HEK293T (cell line): ENCODE measurements around the gene CDH1.

ENCODE experiments used
- CTBP1 ChIP-seq: fragments of 450-650 bp; IDR thresholded peaks from 2 replicates; pipeline ENCODE4 v1.6.1; 2016; ENCODE audit warnings: borderline replicate concordance
- SP1 ChIP-seq: fragments of 450-650 bp; IDR thresholded peaks from 2 replicates; pipeline ENCODE4 v1.6.1; 2017
- TARDBP ChIP-seq: fragments of 450-650 bp; IDR thresholded peaks from 2 replicates; pipeline ENCODE4 v1.6.1; 2016
- ZNF384 ChIP-seq: fragments of 450-650 bp; IDR thresholded peaks from 2 replicates; pipeline ENCODE4 v1.6.1; 2016
- TF ChIP-seq, protein P1 (sequence below): fragments of 450-650 bp; IDR thresholded peaks from 2 replicates; pipeline ENCODE4 v1.6.1; 2016

DNA sequence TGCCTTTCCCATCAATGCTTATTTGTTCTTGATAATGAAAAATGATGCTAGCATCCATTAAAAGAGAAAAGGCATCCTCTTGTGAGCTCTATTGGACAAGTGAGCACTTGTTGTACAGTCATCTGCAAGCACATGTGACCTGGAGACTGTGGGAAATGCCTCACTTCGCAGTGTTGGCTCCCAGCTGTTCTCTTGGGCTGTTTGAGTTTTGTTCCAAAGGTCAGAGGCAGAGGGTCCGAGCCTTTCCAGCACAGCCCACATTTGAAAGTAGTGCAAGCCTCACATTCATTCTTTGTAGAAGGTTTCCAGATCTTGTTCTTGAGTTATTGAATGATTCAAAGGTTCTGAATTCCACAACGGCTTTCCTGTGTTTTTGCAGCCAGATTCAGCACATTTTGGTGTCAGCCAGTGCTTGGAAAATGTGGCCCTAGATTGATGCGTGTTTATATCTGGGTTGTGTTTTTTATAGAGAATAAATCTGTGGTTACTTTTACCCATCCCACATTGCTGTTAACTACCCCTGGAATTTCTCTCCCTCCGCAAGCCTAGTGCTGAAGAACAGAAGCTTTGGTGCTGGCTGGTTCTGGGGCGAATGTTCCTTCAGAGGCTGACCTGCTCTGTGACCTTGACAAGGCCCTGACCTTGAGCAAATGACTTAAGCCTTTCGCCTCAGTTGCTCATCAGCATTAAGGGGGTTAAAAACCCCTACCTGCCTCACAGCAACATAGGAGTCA, 49.8 kb downstream of the CDH1 start:
- TF ChIP-seq CTBP1 (no peak), SP1 (no peak), ZNF384 (no peak), TARDBP (no peak)
- TF ChIP-seq, protein P1, sequence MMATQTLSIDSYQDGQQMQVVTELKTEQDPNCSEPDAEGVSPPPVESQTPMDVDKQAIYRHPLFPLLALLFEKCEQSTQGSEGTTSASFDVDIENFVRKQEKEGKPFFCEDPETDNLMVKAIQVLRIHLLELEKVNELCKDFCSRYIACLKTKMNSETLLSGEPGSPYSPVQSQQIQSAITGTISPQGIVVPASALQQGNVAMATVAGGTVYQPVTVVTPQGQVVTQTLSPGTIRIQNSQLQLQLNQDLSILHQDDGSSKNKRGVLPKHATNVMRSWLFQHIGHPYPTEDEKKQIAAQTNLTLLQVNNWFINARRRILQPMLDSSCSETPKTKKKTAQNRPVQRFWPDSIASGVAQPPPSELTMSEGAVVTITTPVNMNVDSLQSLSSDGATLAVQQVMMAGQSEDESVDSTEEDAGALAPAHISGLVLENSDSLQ = no peak
